ENCODE results near the gene TMUB1. TPM values are rescaled to one million over a fixed set of nuclear protein-coding genes. Genes with fewer than 3 reads are reported as not detected.
A peak's percentile ranks its signal among the peaks of the same experiment; 100 is the strongest.

TMUB1 gene
- total RNA-seq, 1 experiment from 2014 or later = 45.4 TPM

GRCh38 chr7:151057989-151058780, 25.1 kb downstream of the TMUB1 start:
- Histone ChIP-seq H3K4me1 (ENCODE audit: insufficient read depth, low read length) (peaks cover 8% of the 10 kb centered on the region), H3K27ac (ENCODE audit: insufficient read length, low read depth, low read length) (no peak overlapping the region), H3K23me2 (ENCODE audit: insufficient read length, low read depth, low read length, poor library complexity, severe bottlenecking) (peaks cover 41% of the 10 kb centered on the region), H2BK12ac (ENCODE audit: insufficient read length, low read depth, low read length) (no peak overlapping the region), H3K23ac (ENCODE audit: insufficient read length, low read depth, low read length) (no peak overlapping the region), H3K4me2 (ENCODE audit: insufficient read depth, insufficient read length, low read length) (peak overlapping the region; percentile 58), H2AK5ac (ENCODE audit: insufficient read length, low read length) (no peak overlapping the region), H2BK15ac (ENCODE audit: low read depth, low read length) (no peak overlapping the region), H3K14ac (ENCODE audit: insufficient read depth, low read length) (no peak overlapping the region), H3K9me3 (ENCODE audit: control insufficient read depth, low read depth, low read length) (no peaks in the 10 kb centered on the region), H3K79me2 (ENCODE audit: insufficient read depth, low read length) (no peaks in the 10 kb centered on the region), H2BK20ac (ENCODE audit: low read depth, low read length, poor library complexity, severe bottlenecking) (no peak overlapping the region), H2AFZ (ENCODE audit: low read length) (no peak overlapping the region), H4K8ac (replicated peaks; ENCODE audit: insufficient read length, low read depth, low read length) (no peak overlapping the region), H2BK5ac (ENCODE audit: insufficient read length, low read length) (no peak overlapping the region), H3K27me3 (ENCODE audit: insufficient read depth, low read length) (no peaks in the 10 kb centered on the region; the same call in 1 of the 2 replicates), H3K79me1 (ENCODE audit: insufficient read depth, low read depth, low read length, poor library complexity, severe bottlenecking) (no peaks in the 10 kb centered on the region), H3K18ac (ENCODE audit: insufficient read length, low read depth, low read length) (peak overlapping the region; percentile 55), H4K20me1 (ENCODE audit: control insufficient read depth, insufficient read depth, insufficient read length) (no peaks in the 10 kb centered on the region), H3T11ph (ENCODE audit: low read length) (no peak overlapping the region), H3K56ac (ENCODE audit: insufficient read length, low read depth, low read length) (no peak overlapping the region), H3K9ac (ENCODE audit: extremely low read depth, insufficient read length, low read length) (no peak overlapping the region), H4K91ac (ENCODE audit: insufficient read length, low read depth, low read length) (no peak overlapping the region), H2BK120ac (ENCODE audit: low read depth, low read length, poor library complexity, severe bottlenecking) (no peak overlapping the region), H4K5ac (ENCODE audit: insufficient read length, low read depth, low read length) (no peak overlapping the region), H3K4ac (ENCODE audit: low read depth, low read length) (no peak overlapping the region)
- Mint-ChIP-seq H3K27ac (peak overlapping the region in 2 of 3 experiments; percentile 82 to 93; a peak in 4 of 7 replicates), H3K36me3 (ENCODE audit: insufficient read depth in 1 of 3, low read depth in 3 of 3) (peaks cover 0 to 8% (median 0%) of the 10 kb centered on the region in 3 experiments; a peak in 3 of 7 replicates), H3K9me3 (no peaks in the 10 kb centered on the region; a peak in 1 of 5 replicates), H3K4me3 (peak overlapping the region; percentile 78 to 91), H3K27me3 (ENCODE audit: low read depth) (peaks cover 22% of the 10 kb centered on the region), H3K4me1 (peaks cover 37 to 48% of the 10 kb centered on the region in 2 experiments)
- no peak for TF ChIP-seq CTCF (conservative IDR thresholded peaks at IDR 0.05)
- no CpG with 5 or more reads among the region's 46 CpGs for WGBS (ENCODE audit: extremely low coverage, insufficient read length, low lambda C conversion rate)
- peak; percentile 100 for DNase-seq

Measured in H9 (cell line).